BLaER1 (cell line): ENCODE data around the gene NUP107.

Source experiments
- H3K27ac ChIP-seq: shearing (Covaris generic); formaldehyde crosslinking; 2 replicates; pipeline ENCODE4 v1.8.1; 2022
- H3K27me3 ChIP-seq: shearing (Covaris generic); formaldehyde crosslinking; 2 replicates; pipeline ENCODE4 v1.8.1; 2022
- H3K36me3 ChIP-seq: shearing (Covaris generic); formaldehyde crosslinking; 2 replicates; pipeline ENCODE4 v1.8.1; 2022
- H3K4me1 ChIP-seq: shearing (Covaris generic); formaldehyde crosslinking; 2 replicates; pipeline ENCODE4 v1.8.1; 2022
- H3K4me2 ChIP-seq: shearing (Covaris generic); formaldehyde crosslinking; 2 replicates; pipeline ENCODE4 v1.8.1; 2022
- H3K4me3 ChIP-seq: shearing (Covaris generic); formaldehyde crosslinking; 2 replicates; pipeline ENCODE4 v1.8.1; 2022
- H3K9ac ChIP-seq: shearing (Covaris generic); formaldehyde crosslinking; 2 replicates; pipeline ENCODE4 v1.8.1; 2022
- H3K9me3 ChIP-seq: shearing (Covaris generic); formaldehyde crosslinking; 2 replicates; pipeline ENCODE4 v1.8.1; 2022
- H4K20me1 ChIP-seq: shearing (Covaris generic); formaldehyde crosslinking; 2 replicates; pipeline ENCODE4 v1.8.1; 2022
- Cebpa-rat ChIP-seq: shearing (Covaris generic); IDR thresholded peaks from 2 replicates; pipeline ENCODE4 v1.8.1; 2022

NUP107 gene

DNA sequence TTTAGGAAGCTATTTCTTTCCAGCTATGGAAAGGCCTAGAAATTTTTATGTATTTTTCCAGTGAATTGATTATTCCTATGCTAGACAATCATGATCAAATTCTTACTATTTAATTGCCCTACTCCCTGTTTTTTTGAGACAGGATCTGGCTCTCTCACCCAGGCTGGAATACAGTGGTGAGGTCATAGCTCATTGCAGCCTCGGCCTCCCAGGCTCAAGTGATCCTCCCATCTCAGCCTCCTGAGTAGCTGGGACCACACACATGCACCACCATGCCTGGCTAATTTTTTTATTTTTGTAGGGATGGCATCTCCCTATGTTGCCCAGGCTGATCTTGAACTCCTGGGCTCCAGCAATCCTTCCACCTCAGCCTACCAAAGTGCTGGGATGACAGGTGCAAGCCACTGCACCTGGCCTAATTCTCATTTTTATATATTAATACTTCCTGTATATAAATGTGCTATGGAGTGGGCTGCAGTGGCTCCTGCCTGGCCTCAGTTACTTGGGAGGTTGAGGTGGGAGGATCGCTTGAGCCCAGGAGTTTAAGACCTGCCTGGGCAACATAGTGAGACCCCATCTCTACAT is 105.2 kb downstream of the NUP107 start:
- peaks cover 17% of the 10 kb centered on the region; the same call in 1 of the 2 replicates for H3K36me3 ChIP-seq

DNA sequence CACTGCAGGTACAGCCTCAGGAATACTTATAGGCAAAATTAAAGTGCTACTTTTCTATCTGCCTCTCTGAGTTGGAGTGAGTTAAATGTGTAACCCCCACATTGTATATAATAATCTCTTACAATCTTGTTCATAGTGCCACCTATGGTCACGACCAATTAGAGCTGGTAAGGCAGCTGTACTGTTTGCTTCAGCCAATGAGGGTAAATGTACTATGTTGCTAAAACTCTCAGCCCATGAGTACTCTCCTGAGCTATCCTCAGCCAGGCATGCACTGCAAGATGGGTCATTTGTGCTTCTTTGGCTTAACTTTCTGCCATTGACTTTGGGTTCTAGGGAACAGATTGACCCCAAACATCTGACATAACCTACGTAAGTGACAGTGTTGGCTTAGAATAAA is 106.2 kb downstream of the NUP107 start:
- TF ChIP-seq Cebpa-rat = no peak
- H3K4me1 ChIP-seq = peaks cover 15% of the 10 kb centered on the region
- peaks cover 16% of the 10 kb centered on the region; the same call in 1 of the 2 replicates for H3K27me3 ChIP-seq
- H3K9ac ChIP-seq = no peak overlapping the region
- no peak overlapping the region for H3K4me2 ChIP-seq
- H4K20me1 ChIP-seq = no peaks in the 10 kb centered on the region
- H3K4me3 ChIP-seq = no peak overlapping the region
- peaks cover 17% of the 10 kb centered on the region; the same call in 1 of the 2 replicates for H3K36me3 ChIP-seq
- no peaks in the 10 kb centered on the region for H3K9me3 ChIP-seq
- H3K27ac ChIP-seq = no peak overlapping the region

More for the DNA sequence above, 105.2 kb downstream of the NUP107 start:
- peaks cover 16% of the 10 kb centered on the region; the same call in 1 of the 2 replicates for H3K27me3 ChIP-seq
- no peak overlapping the region for H3K9ac ChIP-seq
- no peaks in the 10 kb centered on the region for H4K20me1 ChIP-seq
- no peak for TF ChIP-seq Cebpa-rat
- no peak overlapping the region for H3K4me3 ChIP-seq
- H3K27ac ChIP-seq = no peak overlapping the region
- H3K9me3 ChIP-seq = no peaks in the 10 kb centered on the region
- no peak overlapping the region for H3K4me2 ChIP-seq
- peaks cover 25% of the 10 kb centered on the region for H3K4me1 ChIP-seq

DNA sequence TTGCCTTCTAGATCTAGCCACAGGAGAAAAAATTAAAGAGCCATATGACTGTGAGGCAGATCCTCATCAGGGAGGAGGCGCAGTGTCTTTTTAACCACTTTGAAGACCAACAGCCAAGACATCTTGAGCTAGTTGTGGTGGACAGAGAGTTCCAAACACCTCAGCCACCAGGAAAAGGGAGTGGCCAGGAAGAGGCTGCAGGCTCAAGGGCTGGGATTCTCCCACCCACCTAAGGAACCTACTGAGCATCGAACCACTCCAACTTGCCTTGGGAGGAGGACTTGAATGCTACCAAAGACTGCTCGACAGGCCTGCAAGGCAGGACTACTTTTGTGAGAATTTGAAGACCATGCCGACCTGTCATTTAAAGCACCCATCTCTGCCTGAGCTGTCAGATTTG is 106.7 kb downstream of the NUP107 start:
- Histone ChIP-seq H3K9ac (no peak overlapping the region), H3K27me3 (peaks cover 16% of the 10 kb centered on the region; the same call in 1 of the 2 replicates), H3K4me1 (peaks cover 10% of the 10 kb centered on the region), H3K9me3 (no peaks in the 10 kb centered on the region), H3K27ac (no peak overlapping the region), H3K4me2 (no peak overlapping the region; the same call in 1 of the 2 replicates), H3K4me3 (no peak overlapping the region), H4K20me1 (no peaks in the 10 kb centered on the region), H3K36me3 (peaks cover 17% of the 10 kb centered on the region; the same call in 1 of the 2 replicates)
- TF ChIP-seq Cebpa-rat = no peak

DNA sequence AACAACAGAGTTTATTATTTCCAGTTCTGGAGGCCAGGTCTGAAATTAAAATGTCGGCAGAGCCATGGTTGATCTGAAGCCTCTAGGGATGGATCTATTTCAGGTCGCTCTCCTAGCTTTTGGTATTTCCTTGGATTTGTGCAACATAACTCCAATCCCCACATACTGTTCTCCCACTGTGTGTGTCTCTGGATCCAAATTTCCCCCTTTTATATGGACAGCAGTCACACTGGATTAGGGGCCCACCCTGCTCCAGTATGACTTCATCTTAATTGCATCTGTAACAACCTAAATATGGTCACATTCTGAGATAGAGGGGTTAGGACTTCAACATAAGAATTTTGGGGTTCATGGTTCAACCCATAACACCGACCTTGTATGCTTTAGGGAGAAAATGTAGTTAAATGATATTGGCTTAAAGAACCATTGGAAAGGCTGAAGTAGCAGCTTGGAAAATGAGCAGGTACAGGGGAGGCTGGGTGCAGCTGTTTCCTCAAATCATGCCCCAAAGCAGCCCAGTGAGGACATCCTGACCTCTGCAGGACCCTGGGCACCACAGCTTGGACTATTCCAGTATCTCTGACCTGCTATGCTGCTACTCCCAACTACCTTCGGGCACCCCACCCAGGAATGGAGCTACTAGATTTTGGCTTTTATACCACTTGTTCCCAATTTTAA is 107.3 kb downstream of the NUP107 start:
- Histone ChIP-seq H3K9me3 (peaks cover 3% of the 10 kb centered on the region; the same call in 1 of the 2 replicates), H3K36me3 (peaks cover 17% of the 10 kb centered on the region; the same call in 1 of the 2 replicates), H3K4me3 (no peak overlapping the region), H3K27ac (no peak overlapping the region), H3K9ac (no peak overlapping the region), H3K4me2 (no peak overlapping the region), H3K27me3 (peaks cover 16% of the 10 kb centered on the region; the same call in 1 of the 2 replicates), H4K20me1 (no peaks in the 10 kb centered on the region), H3K4me1 (peaks cover 10% of the 10 kb centered on the region; the same call in 1 of the 2 replicates)
- TF ChIP-seq Cebpa-rat = no peak

DNA sequence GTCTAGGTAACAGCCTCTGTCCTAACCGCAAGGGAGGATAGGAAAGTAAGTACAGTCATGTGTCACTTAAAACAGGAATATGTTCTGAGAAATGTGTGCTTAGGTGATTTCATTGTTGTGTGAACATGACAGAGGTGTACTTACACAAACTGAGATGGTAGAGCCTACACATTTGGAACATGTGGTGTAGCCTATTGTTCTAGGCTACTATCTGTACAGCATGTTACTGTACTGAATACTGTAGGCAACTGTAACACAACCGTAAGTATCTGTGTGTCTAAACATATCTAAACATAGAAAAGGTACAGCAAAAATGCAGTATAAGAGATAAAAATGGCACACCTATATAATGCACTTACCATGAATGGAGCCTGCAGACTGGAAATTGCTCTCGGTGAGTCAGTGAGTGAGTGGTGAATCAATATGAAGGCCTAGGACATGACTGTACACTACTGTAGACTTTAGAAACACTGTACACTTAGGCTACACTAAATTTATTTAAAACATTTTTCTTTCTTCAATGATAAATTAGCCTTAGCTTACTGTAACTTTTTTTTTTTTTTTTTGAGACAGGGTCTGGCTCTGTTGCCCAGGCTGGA is 108.0 kb downstream of the NUP107 start:
- no peak overlapping the region for H3K4me2 ChIP-seq

More for the DNA sequence above, 108.0 kb downstream of the NUP107 start:
- peaks cover 4% of the 10 kb centered on the region; the same call in 1 of the 2 replicates for H3K9me3 ChIP-seq
- H3K36me3 ChIP-seq = peaks cover 17% of the 10 kb centered on the region; the same call in 1 of the 2 replicates
- TF ChIP-seq Cebpa-rat = no peak
- H3K4me3 ChIP-seq = no peak overlapping the region
- peaks cover 9% of the 10 kb centered on the region; the same call in 1 of the 2 replicates for H3K27me3 ChIP-seq
- no peak overlapping the region for H3K9ac ChIP-seq
- no peaks in the 10 kb centered on the region for H4K20me1 ChIP-seq
- peaks cover 10% of the 10 kb centered on the region; the same call in 1 of the 2 replicates for H3K4me1 ChIP-seq
- H3K27ac ChIP-seq = no peak overlapping the region
